Astrocyte (in vitro differentiated cells and primary cell): ENCODE results near the gene ENG.

Experiments used
- EZH2 ChIP-seq: IDR thresholded peaks from 2 replicates; pipeline ENCODE4 v1.6.1; 2012; ENCODE audit warnings: mild to moderate bottlenecking, low read length, inconsistent platforms; ENCODE audit not compliant: insufficient read depth
- TF ChIP-seq, protein P1 (sequence below): IDR thresholded peaks from 2 replicates; pipeline ENCODE4 v1.5.1; 2011; ENCODE audit warnings: low read depth, mild to moderate bottlenecking, inconsistent platforms, low read length, moderate library complexity; ENCODE audit not compliant: insufficient read depth

DNA sequence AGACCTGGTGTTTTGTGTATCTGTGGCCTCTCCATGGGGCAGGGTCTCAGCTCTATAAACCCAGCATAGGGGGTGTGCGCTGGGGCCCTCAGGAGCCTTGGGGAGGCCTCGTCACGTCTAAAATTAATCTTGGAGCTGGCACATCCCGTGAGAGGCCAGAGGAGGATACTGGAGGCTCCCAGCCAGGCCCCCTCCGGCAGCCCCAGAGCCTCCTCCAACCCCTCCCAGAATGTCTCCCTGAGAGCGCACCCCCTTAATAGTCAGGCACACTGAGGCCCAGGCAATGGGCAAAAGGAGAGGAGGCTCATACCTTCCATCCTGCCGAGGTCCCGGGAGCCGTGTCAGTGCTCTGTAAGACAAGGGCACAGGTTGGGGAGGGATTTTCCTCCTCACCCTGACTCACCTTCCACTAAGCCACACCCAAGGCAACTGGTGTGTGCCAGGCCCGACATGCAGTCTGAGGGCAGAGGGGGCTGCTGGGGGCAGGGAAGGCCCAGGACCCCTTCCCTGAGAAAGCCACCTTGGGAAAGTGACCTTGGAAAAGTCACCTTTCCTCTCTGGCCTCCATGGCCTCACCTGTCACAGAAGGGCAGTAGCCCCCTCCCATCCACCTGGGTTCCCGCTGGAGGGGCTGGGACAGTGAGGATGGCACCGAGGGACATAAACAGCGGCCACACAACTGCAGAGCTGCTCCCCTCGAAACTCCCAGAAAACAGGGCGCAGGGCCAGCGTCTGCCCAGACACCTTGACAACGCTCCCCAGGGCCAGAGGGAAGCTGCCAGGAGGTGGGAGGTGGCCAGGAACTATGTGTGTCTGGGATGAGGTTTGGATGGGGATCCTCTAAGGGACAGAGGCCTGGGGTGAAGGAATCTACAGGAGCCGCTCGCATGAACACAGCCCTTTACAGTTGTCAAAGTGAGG is 20.1 kb upstream of the ENG start:
- TF ChIP-seq, protein P1, sequence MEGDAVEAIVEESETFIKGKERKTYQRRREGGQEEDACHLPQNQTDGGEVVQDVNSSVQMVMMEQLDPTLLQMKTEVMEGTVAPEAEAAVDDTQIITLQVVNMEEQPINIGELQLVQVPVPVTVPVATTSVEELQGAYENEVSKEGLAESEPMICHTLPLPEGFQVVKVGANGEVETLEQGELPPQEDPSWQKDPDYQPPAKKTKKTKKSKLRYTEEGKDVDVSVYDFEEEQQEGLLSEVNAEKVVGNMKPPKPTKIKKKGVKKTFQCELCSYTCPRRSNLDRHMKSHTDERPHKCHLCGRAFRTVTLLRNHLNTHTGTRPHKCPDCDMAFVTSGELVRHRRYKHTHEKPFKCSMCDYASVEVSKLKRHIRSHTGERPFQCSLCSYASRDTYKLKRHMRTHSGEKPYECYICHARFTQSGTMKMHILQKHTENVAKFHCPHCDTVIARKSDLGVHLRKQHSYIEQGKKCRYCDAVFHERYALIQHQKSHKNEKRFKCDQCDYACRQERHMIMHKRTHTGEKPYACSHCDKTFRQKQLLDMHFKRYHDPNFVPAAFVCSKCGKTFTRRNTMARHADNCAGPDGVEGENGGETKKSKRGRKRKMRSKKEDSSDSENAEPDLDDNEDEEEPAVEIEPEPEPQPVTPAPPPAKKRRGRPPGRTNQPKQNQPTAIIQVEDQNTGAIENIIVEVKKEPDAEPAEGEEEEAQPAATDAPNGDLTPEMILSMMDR = no peak
- no peak for TF ChIP-seq EZH2
